Smooth muscle cell (in vitro differentiated cells): ENCODE measurements around the gene ERN2. TPM values are rescaled to one million over a fixed set of nuclear protein-coding genes. Genes with fewer than 3 reads are reported as not detected.
A peak's percentile ranks its signal among the peaks of the same experiment; 100 is the strongest.

Source experiments
- DNase-seq: peaks from one replicate; lab custom pipeline; 2025; ENCODE audit not compliant: unreplicated experiment; lab: John Stamatoyannopoulos, UW
- H2AFZ ChIP-seq: fragments of 200-600 bp; sonication (generic); 2 replicates; pipeline ENCODE4 v1.6.0; 2016; ENCODE audit warnings: antibody characterized with exemption, low read depth, mild to moderate bottlenecking
- H3F3A ChIP-seq: fragments of 200-600 bp; sonication (generic); 2 replicates; pipeline ENCODE4 v1.6.0; 2017; ENCODE audit warnings: antibody characterized with exemption, low read depth
- H3K27ac ChIP-seq: fragments of 200-600 bp; sonication (generic); 2 replicates; pipeline ENCODE4 v1.5.1; 2016; ENCODE audit warnings: low read depth, mild to moderate bottlenecking
- H3K27me3 ChIP-seq: fragments of 200-600 bp; sonication (generic); 2 replicates; pipeline ENCODE4 v1.6.1; 2016; ENCODE audit warnings: low read depth, mild to moderate bottlenecking
- H3K36me3 ChIP-seq: fragments of 200-600 bp; sonication (generic); 2 replicates; pipeline ENCODE4 v1.5.1; 2016; ENCODE audit warnings: low read depth
- H3K4me1 ChIP-seq: fragments of 200-600 bp; sonication (generic); 2 replicates; pipeline ENCODE4 v1.5.1; 2016; ENCODE audit warnings: low read depth
- H3K4me2 ChIP-seq: fragments of 200-600 bp; sonication (generic); 2 replicates; pipeline ENCODE4 v1.6.0; 2016; ENCODE audit warnings: mild to moderate bottlenecking
- H3K4me3 ChIP-seq: fragments of 200-600 bp; sonication (generic); 2 replicates; pipeline ENCODE4 v1.5.1; 2016; ENCODE audit warnings: mild to moderate bottlenecking
- H3K79me2 ChIP-seq: fragments of 200-600 bp; sonication (generic); 2 replicates; pipeline ENCODE4 v1.6.0; 2016; ENCODE audit warnings: low read depth, mild to moderate bottlenecking
- H3K9ac ChIP-seq: fragments of 200-600 bp; sonication (generic); 2 replicates; pipeline ENCODE4 v1.6.0; 2016; ENCODE audit warnings: low read depth
- H3K9me3 ChIP-seq: fragments of 200-600 bp; sonication (generic); replicated peaks from 2 replicates; pipeline ENCODE4 v1.5.1; 2016; ENCODE audit warnings: low read depth
- H4K20me1 ChIP-seq: fragments of 200-600 bp; sonication (generic); 2 replicates; pipeline ENCODE4 v1.6.0; 2016; ENCODE audit warnings: low read depth
- WGBS: methylation state at CpG from one replicate; pipeline ENCODE4 v1.1.7; 2016; ENCODE audit warnings: low lambda C conversion rate; 5-methylcytosine and 5-hydroxymethylcytosine counted together
- polyA plus RNA-seq: library from polyadenylated mRNA; unstranded; fragments of >200 nt; fragmentation: Nextera tagmentation; extraction: Ambion mirVana; gene quantifications from 2 replicates; pipeline ENCODE4 v1.2.1, GENCODE V29; 2016
- total RNA-seq: library from RNA; depleted of rRNA; stranded (reverse); fragments of >200 nt; gene quantifications from 2 replicates; pipeline ENCODE4 v1.2.3, GENCODE V29; 2014
- TF ChIP-seq, protein P1 (sequence below): fragments of 200-600 bp; sonication (generic); IDR thresholded peaks from 2 replicates; pipeline ENCODE4 v1.5.1; 2017; ENCODE audit warnings: borderline replicate concordance, mild to moderate bottlenecking, antibody characterized with exemption; ENCODE audit not compliant: insufficient read depth, poor library complexity, severe bottlenecking

ERN2 gene
- total and polyA plus RNA-seq, 2 experiments from 2014 or later, result not detected

DNA sequence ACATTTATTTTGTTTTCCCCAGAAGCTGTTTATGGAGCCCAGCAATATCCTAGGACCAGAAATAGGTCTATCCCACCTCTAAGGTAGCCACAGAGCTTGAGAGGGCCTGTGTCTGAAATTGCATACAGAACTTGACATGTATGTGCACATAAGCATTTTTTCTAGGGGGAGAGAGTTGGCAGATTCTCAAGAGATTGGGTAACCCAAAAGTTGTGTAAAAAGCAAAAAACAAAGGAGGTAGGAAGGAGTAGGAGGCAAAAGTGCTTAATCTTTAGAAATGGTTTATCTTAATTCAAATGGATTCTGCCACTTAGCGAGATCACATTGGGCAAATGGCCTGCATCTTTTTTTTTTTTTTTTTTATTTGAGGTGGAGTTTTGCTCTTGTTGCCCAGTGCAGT, 30.8 kb downstream of the ERN2 start:
- Histone ChIP-seq H3K4me3 (no peak overlapping the region), H3F3A (no peaks in the 10 kb centered on the region), H3K36me3 (no peaks in the 10 kb centered on the region), H3K79me2 (peaks cover 23% of the 10 kb centered on the region), H3K27ac (no peak overlapping the region), H2AFZ (no peak overlapping the region), H4K20me1 (peaks cover 15% of the 10 kb centered on the region), H3K9ac (no peak overlapping the region), H3K27me3 (no peaks in the 10 kb centered on the region), H3K9me3 (no peaks in the 10 kb centered on the region), H3K4me1 (peaks cover 11% of the 10 kb centered on the region), H3K4me2 (no peak overlapping the region)
- DNase-seq, result no peak
- WGBS, result 91% methylated on average over 1 of the region's 1 CpG
- TF ChIP-seq, protein P1, sequence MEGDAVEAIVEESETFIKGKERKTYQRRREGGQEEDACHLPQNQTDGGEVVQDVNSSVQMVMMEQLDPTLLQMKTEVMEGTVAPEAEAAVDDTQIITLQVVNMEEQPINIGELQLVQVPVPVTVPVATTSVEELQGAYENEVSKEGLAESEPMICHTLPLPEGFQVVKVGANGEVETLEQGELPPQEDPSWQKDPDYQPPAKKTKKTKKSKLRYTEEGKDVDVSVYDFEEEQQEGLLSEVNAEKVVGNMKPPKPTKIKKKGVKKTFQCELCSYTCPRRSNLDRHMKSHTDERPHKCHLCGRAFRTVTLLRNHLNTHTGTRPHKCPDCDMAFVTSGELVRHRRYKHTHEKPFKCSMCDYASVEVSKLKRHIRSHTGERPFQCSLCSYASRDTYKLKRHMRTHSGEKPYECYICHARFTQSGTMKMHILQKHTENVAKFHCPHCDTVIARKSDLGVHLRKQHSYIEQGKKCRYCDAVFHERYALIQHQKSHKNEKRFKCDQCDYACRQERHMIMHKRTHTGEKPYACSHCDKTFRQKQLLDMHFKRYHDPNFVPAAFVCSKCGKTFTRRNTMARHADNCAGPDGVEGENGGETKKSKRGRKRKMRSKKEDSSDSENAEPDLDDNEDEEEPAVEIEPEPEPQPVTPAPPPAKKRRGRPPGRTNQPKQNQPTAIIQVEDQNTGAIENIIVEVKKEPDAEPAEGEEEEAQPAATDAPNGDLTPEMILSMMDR, result no peak

- H4K20me1 ChIP-seq, result peaks cover 15% of the 10 kb centered on the region
- TF ChIP-seq, protein P1, result no peak
- no peak overlapping the region for H3K9ac ChIP-seq
- H3K9me3 ChIP-seq, result no peaks in the 10 kb centered on the region
- peaks cover 11% of the 10 kb centered on the region for H3K4me1 ChIP-seq
- H3K27ac ChIP-seq, result no peak overlapping the region
- 23% methylated on average over 6 of the region's 6 CpGs for WGBS
- no peak for DNase-seq
- H3K36me3 ChIP-seq, result no peaks in the 10 kb centered on the region
- no peaks in the 10 kb centered on the region for H3F3A ChIP-seq
- H3K79me2 ChIP-seq, result peaks cover 23% of the 10 kb centered on the region
- peak overlapping the region; percentile 70 for H3K4me3 ChIP-seq
- no peaks in the 10 kb centered on the region for H3K27me3 ChIP-seq
- no peak overlapping the region for H2AFZ ChIP-seq
- peak overlapping the region; percentile 95 for H3K4me2 ChIP-seq
These were observed 33.1 kb downstream of the ERN2 start for GRCh38 chr16:23679986-23680336.

DNA sequence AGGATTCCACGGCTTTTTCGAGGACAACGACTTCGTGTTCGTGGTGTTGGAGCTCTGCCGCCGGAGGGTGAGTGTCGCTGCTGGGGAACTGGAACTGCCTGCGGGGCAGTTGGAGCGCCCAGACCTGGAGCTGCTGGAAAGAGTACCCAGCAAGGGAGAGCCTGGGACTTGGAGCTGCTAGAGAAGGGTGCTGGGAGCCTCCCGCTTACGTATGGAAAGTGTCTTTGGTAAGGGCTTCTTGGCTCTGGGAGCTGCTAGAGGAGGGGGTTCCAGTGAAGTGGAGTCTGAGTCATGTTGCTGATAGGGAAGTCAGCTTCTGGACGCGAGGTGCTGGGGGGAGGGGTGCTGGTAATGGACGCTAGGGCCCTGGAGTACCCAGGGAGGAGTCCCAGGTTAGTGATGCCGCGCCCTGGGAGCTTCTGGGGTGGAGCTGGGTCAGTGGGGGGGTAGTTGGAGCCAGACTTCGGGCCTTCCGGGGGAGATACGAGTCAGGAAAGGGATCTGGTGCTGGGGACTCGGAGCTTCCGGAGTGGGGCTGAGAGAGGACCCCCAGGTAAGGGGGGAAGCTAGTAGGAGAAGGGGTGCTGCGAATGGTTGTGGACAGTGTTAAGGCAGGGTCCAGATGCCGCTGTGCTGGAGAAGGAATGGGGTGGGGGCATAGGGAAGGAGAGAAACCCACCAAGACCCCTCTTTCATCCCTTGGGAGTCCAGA, 33.6 kb downstream of the ERN2 start:
- no peak for DNase-seq
- H3K4me1 ChIP-seq, result peaks cover 11% of the 10 kb centered on the region
- no peaks in the 10 kb centered on the region for H3K9me3 ChIP-seq
- no peaks in the 10 kb centered on the region for H3K36me3 ChIP-seq
- TF ChIP-seq, protein P1, result no peak
- peak overlapping the region; percentile 95 for H3K4me2 ChIP-seq
- H3K9ac ChIP-seq, result peak overlapping the region; percentile 14
- H3F3A ChIP-seq, result no peaks in the 10 kb centered on the region
- 0% methylated on average over 22 of the region's 24 CpGs for WGBS
- H2AFZ ChIP-seq, result peak overlapping the region; percentile 91
- H3K4me3 ChIP-seq, result peak overlapping the region; percentile 70
- no peak overlapping the region for H3K27ac ChIP-seq
- peaks cover 15% of the 10 kb centered on the region for H4K20me1 ChIP-seq
- H3K79me2 ChIP-seq, result peaks cover 23% of the 10 kb centered on the region
- H3K27me3 ChIP-seq, result no peaks in the 10 kb centered on the region
